Gastrocnemius medialis (tissue), 4 donors: ENCODE data around the gene ECSCR.

Experiments
- CTCF ChIP-seq, 5 experiments: fragments of 450-650 bp in 3 of 5; fragments of 200-600 bp in 2 of 5; sonication (generic) in 2 of 5; IDR thresholded peaks in 4 of 5; conservative IDR thresholded peaks in 1 of 5; 1 replicate in 4 of 5; 2 replicates in 1 of 5; pipeline ENCODE4 v1.5.1; 2016 to 2019; ENCODE audit warnings: antibody characterized with exemption in 5 of 5, mild to moderate bottlenecking in 3 of 5, moderate library complexity in 3 of 5
- POLR2A ChIP-seq, 2 donors: fragments of 450-650 bp; IDR thresholded peaks; one replicate each; pipeline ENCODE4 v1.6.1; 2017; ENCODE audit warnings: antibody characterized with exemption in 2 of 2, mild to moderate bottlenecking in 2 of 2, moderate library complexity in 2 of 2

DNA sequence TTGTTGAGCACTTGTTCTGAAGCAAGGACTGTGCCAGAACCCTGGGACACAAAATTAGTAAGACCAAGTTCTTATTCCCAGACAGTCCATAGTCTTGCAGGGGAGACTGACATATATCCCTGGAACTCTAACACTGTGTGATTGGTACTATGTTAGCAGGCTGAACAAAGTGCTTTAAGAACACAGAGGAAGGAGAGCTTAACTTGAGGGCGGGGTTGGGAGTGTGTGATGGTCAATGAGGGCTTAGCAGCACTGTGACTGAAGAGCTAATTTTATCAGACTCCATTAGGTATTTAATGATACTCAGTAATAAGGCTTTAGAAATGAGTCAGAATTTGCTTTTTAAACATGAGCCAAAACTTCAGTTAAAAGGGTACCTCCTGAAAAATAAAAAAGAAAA lies 43.8 kb downstream of the ECSCR start:
- TF ChIP-seq CTCF (IDR thresholded peaks at IDR 0.05 in 4 of 5, conservative IDR thresholded peaks at IDR 0.05 in 1 of 5) (no peak), POLR2A (IDR thresholded peaks at IDR 0.05) (no peak)
